Neuronal stem cell (in vitro differentiated cells): ENCODE results near the gene TREML4.

Experiments used
- DNase-seq: peaks from one replicate; pipeline ENCODE4 v3.0.0-alpha.2; 2013; ENCODE audit warnings: low spot score
- H2AFZ ChIP-seq: one replicate; pipeline ENCODE4 v1.6.1; 2013; ENCODE audit warnings: mild to moderate bottlenecking, low read length, inconsistent platforms
- H2AK5ac ChIP-seq: 2 replicates; pipeline ENCODE4 v1.6.1; 2013; ENCODE audit warnings: low read depth, mild to moderate bottlenecking, inconsistent platforms, low read length, moderate library complexity, mixed read lengths
- H2BK120ac ChIP-seq: 2 replicates; pipeline ENCODE4 v1.6.1; 2013; ENCODE audit warnings: low read depth, mild to moderate bottlenecking, inconsistent platforms, low read length, moderate library complexity, mixed read lengths
- H2BK12ac ChIP-seq: one replicate; pipeline ENCODE4 v1.6.1; 2013; ENCODE audit warnings: low read length, inconsistent platforms
- H2BK15ac ChIP-seq: 2 replicates; pipeline ENCODE4 v1.6.1; 2013; ENCODE audit warnings: mild to moderate bottlenecking, low read length, inconsistent platforms, mixed read lengths
- H2BK5ac ChIP-seq: one replicate; pipeline ENCODE4 v1.6.1; 2013; ENCODE audit warnings: inconsistent platforms, mild to moderate bottlenecking, low read length, moderate library complexity
- H3K14ac ChIP-seq: one replicate; pipeline ENCODE4 v1.6.1; 2013; ENCODE audit warnings: low read length, inconsistent platforms
- H3K18ac ChIP-seq: 2 replicates; pipeline ENCODE4 v1.6.1; 2013; ENCODE audit warnings: low read length, inconsistent platforms
- H3K23ac ChIP-seq: 2 replicates; pipeline ENCODE4 v1.6.1; 2013; ENCODE audit warnings: low read depth, mild to moderate bottlenecking, mixed read lengths, low read length, inconsistent platforms; ENCODE audit not compliant: poor library complexity
- H3K27ac ChIP-seq: replicated peaks from 3 replicates; pipeline ENCODE4 v1.5.1; 2013; ENCODE audit warnings: low read length, inconsistent platforms
- H3K27me3 ChIP-seq, 3 experiments: 2 replicates each; pipeline ENCODE4 v1.6.1; 2013; ENCODE audit warnings: low read length in 3 of 3, mild to moderate bottlenecking in 2 of 3, inconsistent platforms in 1 of 3, low read depth in 1 of 3, mixed read lengths in 1 of 3, moderate library complexity in 1 of 3; ENCODE audit not compliant: control insufficient read depth in 3 of 3, insufficient read depth in 3 of 3
- H3K36me3 ChIP-seq, 2 donors: replicated peaks in 1 of 2; 2 replicates each; pipeline ENCODE4 v1.6.1; 2013; ENCODE audit warnings: low read length in 2 of 2; ENCODE audit not compliant: control insufficient read depth in 2 of 2, insufficient read depth in 2 of 2
- H3K4ac ChIP-seq: 2 replicates; pipeline ENCODE4 v1.6.1; 2013; ENCODE audit warnings: inconsistent platforms, mild to moderate bottlenecking, low read length, moderate library complexity
- H3K4me1 ChIP-seq, 2 donors: 1 replicate in 1 of 2; 2 replicates in 1 of 2; pipeline ENCODE4 v1.6.1; 2013; ENCODE audit warnings: low read length in 2 of 2, low read depth in 1 of 2; ENCODE audit not compliant: control insufficient read depth in 2 of 2, insufficient read depth in 1 of 2
- H3K4me2 ChIP-seq: one replicate; pipeline ENCODE4 v1.6.1; 2013; ENCODE audit warnings: mild to moderate bottlenecking, low read length, inconsistent platforms; ENCODE audit not compliant: insufficient read depth, poor library complexity, severe bottlenecking
- H3K4me3 ChIP-seq, 2 donors: 2 replicates each; pipeline ENCODE4 v1.5.1; 2013; ENCODE audit warnings: low read length in 2 of 2, mild to moderate bottlenecking in 2 of 2, inconsistent platforms in 1 of 2, moderate library complexity in 1 of 2
- H3K79me1 ChIP-seq: one replicate; pipeline ENCODE4 v1.6.1; 2013; ENCODE audit warnings: low read depth, mild to moderate bottlenecking, inconsistent platforms, low read length, moderate library complexity
- H3K9ac ChIP-seq: one replicate; pipeline ENCODE4 v1.6.1; 2013; ENCODE audit warnings: mild to moderate bottlenecking, low read depth, low read length, inconsistent platforms; ENCODE audit not compliant: poor library complexity
- H3K9me3 ChIP-seq, 2 donors: replicated peaks in 1 of 2; 2 replicates each; pipeline versions ENCODE3 to v1.6.1; 2013; ENCODE audit warnings: low read length in 2 of 2, mild to moderate bottlenecking in 2 of 2, inconsistent platforms in 1 of 2, low read depth in 1 of 2, mixed read lengths in 1 of 2, moderate library complexity in 1 of 2; ENCODE audit not compliant: control insufficient read depth in 2 of 2, insufficient read depth in 1 of 2
- H4K8ac ChIP-seq: one replicate; pipeline ENCODE4 v1.6.1; 2013; ENCODE audit warnings: low read depth, mild to moderate bottlenecking, inconsistent platforms, low read length, moderate library complexity
- H4K91ac ChIP-seq: one replicate; pipeline ENCODE4 v1.6.1; 2013; ENCODE audit warnings: low read length, low read depth, mild to moderate bottlenecking, inconsistent platforms; ENCODE audit not compliant: poor library complexity
- WGBS, 2 donors: extraction: QIAGEN DNeasy Blood & Tissue Kit; methylation state at CpG; one replicate each; pipeline ENCODE4 v1.1.7; 2013; ENCODE audit warnings: missing lambda C conversion rate in 2 of 2, mixed read lengths in 1 of 2; ENCODE audit not compliant: insufficient read length in 2 of 2, insufficient replicate concordance in 1 of 2; ENCODE audit errors: extremely low coverage in 2 of 2; 5-methylcytosine and 5-hydroxymethylcytosine counted together

Gene TREML4

DNA sequence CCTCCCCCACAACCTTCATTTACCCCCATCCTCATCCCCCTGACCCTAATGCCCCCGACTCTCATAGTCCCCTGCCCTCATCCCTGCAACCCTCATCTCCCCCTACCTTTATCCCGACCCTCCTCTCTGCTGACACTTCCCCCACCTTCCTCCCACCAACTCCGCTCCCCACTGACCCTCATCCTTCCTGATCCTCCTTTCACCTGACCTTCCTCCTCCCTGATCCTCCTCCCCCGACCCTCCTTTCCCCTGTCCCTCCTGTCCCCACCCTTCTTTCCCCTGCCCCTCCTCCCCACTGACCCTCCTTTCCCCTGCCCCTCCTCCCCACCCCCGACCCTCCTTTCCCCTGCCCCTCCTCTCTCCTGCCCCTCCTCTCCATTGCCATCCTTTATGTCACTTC, 34.3 kb upstream of the TREML4 start:
- H3K79me1 ChIP-seq, result no peaks in the 10 kb centered on the region
- H3K27ac ChIP-seq, result no peak overlapping the region
- WGBS, 2 donors, result 100% methylated on average over 1 of the region's 5 CpGs; no CpG with 5 or more reads in 1 of the 2 donors

DNA sequence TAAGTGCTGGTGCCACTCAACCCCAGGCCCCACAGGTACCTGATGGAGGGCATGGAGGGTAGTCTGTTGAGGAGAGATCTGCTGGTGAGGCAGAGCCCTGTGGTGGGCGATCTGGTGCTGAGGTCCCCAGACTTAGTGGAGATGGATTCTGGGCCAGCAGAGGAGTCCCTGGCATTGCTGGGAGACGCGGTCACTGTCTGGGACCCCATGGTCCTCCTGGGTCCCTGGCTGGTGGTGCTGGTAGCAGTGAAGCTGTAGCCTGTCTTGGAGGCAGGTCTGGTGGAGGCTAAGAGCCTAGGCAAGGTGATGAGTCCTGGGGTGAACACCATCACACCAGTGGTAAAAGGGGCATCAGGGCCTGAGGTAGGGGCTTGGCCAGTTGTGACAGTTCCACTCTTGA, 33.8 kb upstream of the TREML4 start:
- Histone ChIP-seq H3K4me3 (no peak overlapping the region), H3K23ac (peak overlapping the region; percentile 52), H2AFZ (no peak overlapping the region), H3K14ac (no peak overlapping the region), H3K27ac (no peak overlapping the region), H2BK120ac (no peak overlapping the region), H3K27me3 (peaks cover 0 to 4% (median 0%) of the 10 kb centered on the region in 3 experiments), H2AK5ac (no peak overlapping the region), H3K4me1 (peaks cover 0 to 2% of the 10 kb centered on the region in 2 donors), H3K9me3 (peaks cover 6 to 11% of the 10 kb centered on the region in 2 donors), H2BK15ac (no peak overlapping the region), H4K8ac (no peak overlapping the region), H3K18ac (peak overlapping the region; percentile 19), H4K91ac (no peak overlapping the region), H2BK12ac (no peak overlapping the region), H3K79me1 (no peaks in the 10 kb centered on the region), H3K4ac (no peak overlapping the region), H3K9ac (no peak overlapping the region), H3K4me2 (no peak overlapping the region), H3K36me3 (no peaks in the 10 kb centered on the region), H2BK5ac (no peak overlapping the region)
- DNase-seq, result no peak
- no CpG with 5 or more reads among the region's 3 CpGs for WGBS, 2 donors

More for the DNA sequence above, 34.3 kb upstream of the TREML4 start:
- Histone ChIP-seq H4K91ac (no peak overlapping the region), H2AFZ (no peak overlapping the region), H2BK12ac (no peak overlapping the region), H2BK120ac (no peak overlapping the region), H3K18ac (no peak overlapping the region), H3K9ac (no peak overlapping the region), H3K23ac (no peak overlapping the region), H4K8ac (no peak overlapping the region), H2BK15ac (no peak overlapping the region), H3K27me3 (peaks cover 0 to 4% (median 0%) of the 10 kb centered on the region in 3 experiments), H3K4me1 (peaks cover 0 to 2% of the 10 kb centered on the region in 2 donors), H3K4me3 (no peak overlapping the region), H3K14ac (no peak overlapping the region), H3K4me2 (no peak overlapping the region), H3K9me3 (peaks cover 6 to 13% of the 10 kb centered on the region in 2 donors), H2BK5ac (no peak overlapping the region), H2AK5ac (no peak overlapping the region), H3K4ac (no peak overlapping the region), H3K36me3 (no peaks in the 10 kb centered on the region)
- no peak for DNase-seq

DNA sequence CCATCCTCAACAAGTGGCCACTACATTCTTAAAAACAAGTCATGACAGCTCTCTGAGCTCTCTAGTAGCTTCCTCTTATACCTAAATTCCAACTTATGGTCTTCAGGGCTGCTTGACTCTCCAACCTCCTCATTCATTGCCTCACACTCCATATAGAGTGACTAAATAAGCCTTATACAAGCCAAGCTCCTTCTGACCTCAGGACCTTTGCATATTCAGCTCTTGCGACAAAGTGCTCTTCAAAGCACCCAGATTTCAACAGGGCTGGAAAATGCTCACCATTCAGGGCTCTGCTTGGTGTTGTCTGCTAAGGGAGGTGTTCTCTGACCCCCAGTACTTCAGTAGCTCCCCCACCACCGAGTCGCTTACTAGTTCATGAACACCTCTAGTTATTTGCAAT, 30.9 kb upstream of the TREML4 start:
- Histone ChIP-seq H3K4me1 (peaks cover 2 to 8% of the 10 kb centered on the region in 2 donors), H2AK5ac (no peak overlapping the region), H4K8ac (no peak overlapping the region), H2BK15ac (no peak overlapping the region), H3K4me3 (no peak overlapping the region), H3K18ac (no peak overlapping the region), H3K14ac (no peak overlapping the region), H3K4ac (no peak overlapping the region), H3K4me2 (no peak overlapping the region), H2AFZ (no peak overlapping the region), H3K23ac (no peak overlapping the region), H3K9me3 (peaks cover 0 to 2% of the 10 kb centered on the region in 2 donors), H3K36me3 (no peaks in the 10 kb centered on the region), H3K9ac (no peak overlapping the region), H2BK12ac (no peak overlapping the region), H3K79me1 (no peaks in the 10 kb centered on the region), H3K27ac (no peak overlapping the region), H2BK120ac (no peak overlapping the region), H3K27me3 (peaks cover 0 to 4% (median 0%) of the 10 kb centered on the region in 3 experiments), H2BK5ac (no peak overlapping the region), H4K91ac (no peak overlapping the region)
- no peak for DNase-seq
- no CpG with 5 or more reads among the region's 3 CpGs for WGBS, 2 donors

DNA sequence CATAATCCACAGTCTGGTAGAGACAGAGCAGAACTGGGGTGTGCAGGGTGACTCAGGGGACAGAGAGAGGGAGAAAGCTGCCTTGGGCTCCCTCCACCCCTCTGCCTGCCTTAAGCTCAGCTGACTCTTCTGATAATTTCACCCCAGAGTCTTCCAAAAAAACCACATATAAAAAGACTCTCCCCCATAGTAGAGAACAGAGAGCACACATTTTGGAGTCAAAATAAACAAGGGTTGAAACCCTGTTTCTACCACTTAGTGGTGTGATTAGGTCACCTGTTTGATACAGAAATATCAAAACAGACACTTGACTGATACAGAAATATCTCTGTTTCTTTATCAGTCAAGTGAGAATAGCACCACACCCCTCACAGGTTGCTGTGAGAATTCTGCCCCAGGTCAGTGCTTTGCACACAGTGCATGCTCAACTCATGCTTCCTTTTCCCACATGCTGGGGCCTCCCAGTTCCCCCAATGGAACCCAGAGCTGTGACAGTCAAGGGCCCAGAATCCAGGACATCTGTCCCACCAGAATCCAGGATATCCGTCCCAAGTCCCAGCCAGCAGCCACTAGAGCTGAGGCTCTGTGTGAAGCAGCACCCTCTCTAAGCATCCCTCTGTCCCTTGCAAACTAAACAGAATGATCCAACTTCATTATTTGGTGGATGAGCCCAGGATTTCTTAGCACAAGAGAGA, 28.4 kb upstream of the TREML4 start:
- no peak overlapping the region for H2BK12ac ChIP-seq
- no peak overlapping the region for H3K27ac ChIP-seq
- no CpG with 5 or more reads among the region's 1 CpG for whole genome bisulfite sequencing, 2 donors
- no peak overlapping the region for H2BK15ac ChIP-seq
- H2AK5ac ChIP-seq, result no peak overlapping the region
- no peak overlapping the region for H3K9ac ChIP-seq
- no peak overlapping the region for H3K4me2 ChIP-seq
- H4K91ac ChIP-seq, result no peak overlapping the region
- H3K4me3 ChIP-seq, result no peak overlapping the region
- H3K23ac ChIP-seq, result no peak overlapping the region
- no peaks in the 10 kb centered on the region for H3K9me3 ChIP-seq
- H3K36me3 ChIP-seq, result no peaks in the 10 kb centered on the region
- peaks cover 0 to 8% of the 10 kb centered on the region in 2 donors for H3K4me1 ChIP-seq
- H2BK5ac ChIP-seq, result no peak overlapping the region
- H2AFZ ChIP-seq, result peak overlapping the region; percentile 64
- H3K4ac ChIP-seq, result no peak overlapping the region
- peak overlapping the region; percentile 25 for H4K8ac ChIP-seq
- H3K27me3 ChIP-seq, result peaks cover 0 to under 1% (median 0%) of the 10 kb centered on the region in 3 experiments
- H2BK120ac ChIP-seq, result no peak overlapping the region
- no peak overlapping the region for H3K18ac ChIP-seq
- H3K14ac ChIP-seq, result no peak overlapping the region
- no peaks in the 10 kb centered on the region for H3K79me1 ChIP-seq
- no peak for DNase-seq
